H7 (cell line): ENCODE results near the gene CPA2. TPM values are rescaled to one million over a fixed set of nuclear protein-coding genes. Genes with fewer than 3 reads are reported as not detected.
"Not testable (repeated sequence)": the region's sequence is repeated elsewhere in the genome, so short reads cannot be mapped to it uniquely, and the experiment has no call there.

ENCODE experiments used
- DNase-seq: peaks from one replicate; pipeline ENCODE4 v3.0.0; 2012
- H3K27me3 ChIP-seq: 2 replicates; pipeline ENCODE4 v1.6.0; 2011; ENCODE audit warnings: mild to moderate bottlenecking, low read length; ENCODE audit not compliant: control insufficient read depth, insufficient read depth
- H3K36me3 ChIP-seq: replicated peaks from 2 replicates; pipeline ENCODE4 v1.5.1; 2011; ENCODE audit warnings: low read length; ENCODE audit not compliant: control insufficient read depth, insufficient read depth
- H3K4me3 ChIP-seq: 2 replicates; pipeline ENCODE4 v1.5.1; 2011; ENCODE audit warnings: low read depth, mild to moderate bottlenecking, control low read depth, low read length, moderate library complexity; ENCODE audit not compliant: insufficient read depth
- total RNA-seq: library from RNA; depleted of rRNA; stranded (reverse); fragments of >200 nt; shearing (Covaris generic); gene quantifications from 2 replicates; pipeline ENCODE4 v1.2.3, GENCODE V29; 2014

CPA2 gene
- total RNA-seq, 1 experiment from 2014 or later = not detected

DNA sequence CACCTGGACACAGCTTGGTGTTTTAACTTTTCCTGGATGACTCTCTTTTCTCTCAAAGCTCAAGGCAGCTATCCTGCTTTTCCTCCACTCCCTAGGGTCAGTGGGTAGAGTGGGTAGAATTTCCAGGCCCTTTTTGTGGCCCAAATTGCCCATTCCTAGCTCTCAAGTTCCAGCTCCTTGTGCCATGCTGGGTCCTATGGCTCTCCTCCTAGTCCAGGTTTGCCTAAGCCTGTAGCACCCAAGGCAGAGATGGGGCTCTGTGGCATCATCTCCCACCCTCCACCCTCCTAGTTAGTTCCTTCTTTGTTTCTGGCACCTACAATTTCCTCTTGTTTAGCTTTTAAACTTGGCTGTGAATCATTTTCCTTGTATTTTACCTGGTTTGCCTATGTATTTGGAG is 36.0 kb downstream of the CPA2 start:
- DNase-seq = no peak
- H3K27me3 ChIP-seq = no peaks in the 10 kb centered on the region
- H3K36me3 ChIP-seq = no peaks in the 10 kb centered on the region
- no peak overlapping the region for H3K4me3 ChIP-seq

DNA sequence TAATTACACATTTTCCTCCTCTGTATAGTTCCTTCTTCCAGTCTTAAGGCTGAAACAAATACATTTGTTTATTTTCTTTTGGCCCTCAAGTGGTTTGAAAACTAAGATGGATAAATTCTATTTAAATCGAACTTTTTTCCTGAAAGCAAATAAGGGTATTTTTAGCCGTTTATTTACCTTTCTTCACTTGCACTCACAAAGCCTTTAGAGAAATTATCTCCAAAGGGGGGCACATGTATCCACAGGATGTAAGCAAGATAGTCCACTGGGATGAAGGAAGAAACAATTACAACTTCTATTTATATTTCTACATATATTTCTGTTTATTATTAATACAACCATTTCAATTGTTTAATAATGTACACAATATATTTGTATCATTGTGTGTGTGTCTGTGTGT is 36.5 kb downstream of the CPA2 start:
- H3K36me3 ChIP-seq = no peaks in the 10 kb centered on the region
- H3K27me3 ChIP-seq = no peaks in the 10 kb centered on the region
- no peak for DNase-seq
- H3K4me3 ChIP-seq = no peak overlapping the region

DNA sequence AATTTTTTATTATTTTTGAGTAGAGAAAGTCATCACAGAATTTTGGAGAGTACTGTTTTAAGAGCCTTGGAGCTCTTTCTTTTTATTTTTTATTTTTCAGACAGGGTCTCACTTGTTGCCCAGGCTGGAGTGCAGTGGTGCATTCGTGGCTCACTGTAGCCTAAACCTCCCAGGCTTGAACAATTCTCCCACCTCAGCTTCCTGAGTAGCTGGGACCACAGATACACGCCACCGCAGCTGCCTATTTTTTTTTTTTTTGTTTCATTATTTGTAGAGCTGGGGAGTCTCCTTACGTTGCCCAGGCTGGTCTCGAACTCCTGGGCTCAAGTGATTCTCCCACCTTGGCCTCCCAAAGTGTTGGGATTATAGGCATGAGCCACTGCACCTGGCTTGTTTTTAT is 36.9 kb downstream of the CPA2 start:
- H3K27me3 ChIP-seq = no peaks in the 10 kb centered on the region
- no peak overlapping the region for H3K4me3 ChIP-seq
- no peaks in the 10 kb centered on the region for H3K36me3 ChIP-seq

DNA sequence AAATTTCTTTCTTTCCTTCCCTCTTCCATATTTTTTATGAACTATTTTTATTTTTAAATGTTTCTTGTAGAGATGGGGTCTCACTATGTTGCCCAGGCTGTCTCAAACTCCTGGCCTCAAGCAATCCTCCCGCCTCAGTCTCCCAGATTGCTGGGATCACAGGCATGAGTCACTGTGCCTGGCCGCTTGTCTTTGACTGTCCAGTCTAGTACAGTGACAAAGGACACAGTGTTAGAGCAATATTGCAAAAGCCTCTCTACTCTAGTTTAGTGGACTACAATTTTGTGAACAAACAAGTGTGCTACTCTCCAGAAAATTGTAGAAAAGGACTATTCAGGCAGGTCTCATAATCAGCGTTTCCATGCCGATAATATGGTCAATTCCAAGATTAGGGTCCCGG is 37.3 kb downstream of the CPA2 start:
- Histone ChIP-seq H3K27me3 (no peaks in the 10 kb centered on the region), H3K4me3 (no peak overlapping the region), H3K36me3 (no peaks in the 10 kb centered on the region)
- no peak for DNase-seq

More for the DNA sequence above, 36.9 kb downstream of the CPA2 start:
- no peak for DNase-seq

DNA sequence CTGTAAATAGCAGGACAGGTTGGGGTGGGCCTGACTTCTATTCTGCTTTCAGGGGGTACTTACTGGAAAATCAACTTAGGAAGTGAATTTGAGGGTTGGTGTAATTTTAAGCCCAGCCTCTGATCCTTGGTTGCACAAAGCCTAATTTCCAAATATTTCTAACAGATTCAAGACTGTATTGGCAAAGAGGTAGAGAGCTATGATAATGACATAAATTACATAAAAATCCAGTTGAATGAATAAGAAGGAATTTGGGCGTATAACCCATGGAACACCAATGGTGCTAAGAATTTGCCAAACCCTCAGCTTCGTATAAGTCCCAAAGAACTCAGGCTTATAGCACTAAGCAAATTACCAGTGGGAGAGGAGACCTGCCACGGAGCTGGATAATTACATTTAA is 38.2 kb downstream of the CPA2 start:
- Histone ChIP-seq H3K36me3 (no peaks in the 10 kb centered on the region), H3K4me3 (no peak overlapping the region), H3K27me3 (no peaks in the 10 kb centered on the region)
- DNase-seq = no peak

DNA sequence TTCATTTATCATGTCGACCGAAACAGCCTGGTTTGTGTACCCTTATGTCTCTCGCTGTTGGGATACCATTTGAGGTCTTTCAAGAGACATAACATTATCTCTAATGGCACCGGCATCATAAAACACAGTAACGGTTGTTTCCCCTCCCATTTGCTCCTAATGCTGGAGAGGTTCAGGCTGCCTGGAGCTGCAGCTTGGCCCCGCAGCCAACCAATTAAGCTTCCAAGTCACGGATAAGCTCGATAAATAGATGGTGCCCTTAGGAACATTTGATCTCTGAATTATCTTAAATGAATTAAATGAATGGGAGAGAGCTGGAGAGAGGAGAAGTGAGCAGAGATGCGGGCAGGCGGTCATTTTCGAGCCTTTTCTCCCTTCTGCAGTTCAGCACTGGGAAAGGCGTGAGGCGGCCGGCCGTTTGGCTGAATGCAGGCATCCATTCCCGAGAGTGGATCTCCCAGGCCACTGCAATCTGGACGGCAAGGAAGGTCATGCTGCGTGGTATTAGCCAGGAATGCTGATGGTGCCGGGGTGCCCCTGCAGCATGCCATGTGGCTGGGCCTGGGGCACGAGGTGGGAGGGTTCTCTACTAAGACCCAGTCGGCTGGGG is 38.9 kb downstream of the CPA2 start:
- H3K27me3 ChIP-seq = no peaks in the 10 kb centered on the region
- H3K4me3 ChIP-seq = no peak overlapping the region
- no peak for DNase-seq
- H3K36me3 ChIP-seq = no peaks in the 10 kb centered on the region

DNA sequence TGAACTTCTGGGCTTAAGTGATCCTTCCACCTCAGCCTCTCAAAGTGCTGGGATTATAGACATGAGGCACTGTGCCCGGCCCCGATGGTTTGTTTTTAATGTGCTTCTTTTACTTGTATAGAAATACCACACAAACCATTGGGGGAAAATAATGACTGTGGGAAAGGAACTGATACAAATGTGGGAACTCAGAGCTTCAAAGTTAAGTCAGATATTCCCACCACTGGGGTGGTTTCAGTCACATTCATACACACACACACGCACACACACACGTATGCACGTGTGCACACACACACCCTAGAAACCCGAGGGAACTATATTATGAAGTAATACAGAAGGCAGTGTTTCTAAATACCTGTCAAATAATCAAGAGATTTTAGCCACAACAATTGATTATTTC is 43.3 kb downstream of the CPA2 start:
- H3K4me3 ChIP-seq = no peak overlapping the region
- no peaks in the 10 kb centered on the region for H3K27me3 ChIP-seq
- no peak for DNase-seq
- H3K36me3 ChIP-seq = no peaks in the 10 kb centered on the region

DNA sequence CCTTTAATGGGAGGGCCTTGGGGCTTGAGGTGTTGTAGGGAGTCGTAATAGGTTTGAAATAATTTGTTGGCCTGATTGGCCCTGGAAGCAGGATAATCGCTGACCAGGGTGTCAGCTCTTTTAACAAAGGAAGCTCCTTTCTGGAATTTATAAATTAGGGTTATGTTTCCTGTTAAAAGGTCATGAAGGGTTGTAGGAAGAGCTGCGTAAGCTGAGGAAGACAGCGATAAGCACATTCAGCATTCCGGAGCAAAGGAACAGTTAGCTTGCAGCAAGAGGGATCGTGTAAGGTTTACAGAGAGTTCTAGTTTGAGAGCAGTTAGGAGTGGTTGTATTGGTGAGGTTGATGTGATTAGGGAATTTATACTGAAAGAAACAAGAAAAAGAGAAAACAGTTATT is 47.6 kb downstream of the CPA2 start:
- H3K27me3 ChIP-seq = no peaks in the 10 kb centered on the region
- DNase-seq = no peak
- H3K4me3 ChIP-seq = no peak overlapping the region
- no peaks in the 10 kb centered on the region for H3K36me3 ChIP-seq

DNA sequence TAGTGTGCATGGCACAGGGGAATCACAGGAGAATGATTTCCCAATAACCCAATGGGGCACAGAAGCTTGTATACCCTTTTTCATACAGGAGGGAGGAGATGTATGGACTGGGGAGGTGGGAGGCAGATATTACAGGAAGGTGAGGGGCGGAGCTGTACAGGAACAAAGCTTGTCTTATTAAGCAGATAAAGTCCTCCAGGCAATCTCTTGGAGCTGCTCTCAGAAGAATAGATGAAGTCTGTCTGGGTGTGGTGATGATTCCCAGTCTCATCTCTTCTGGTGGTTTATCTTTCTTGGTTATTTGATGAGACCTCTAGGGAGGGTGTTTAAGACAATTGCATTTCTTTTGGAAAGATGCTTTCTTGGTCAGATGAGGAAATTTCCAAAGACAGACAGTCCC is 52.9 kb downstream of the CPA2 start:
- Histone ChIP-seq H3K36me3 (no peaks in the 10 kb centered on the region), H3K27me3 (no peaks in the 10 kb centered on the region), H3K4me3 (no peak overlapping the region)
- DNase-seq = no peak

DNA sequence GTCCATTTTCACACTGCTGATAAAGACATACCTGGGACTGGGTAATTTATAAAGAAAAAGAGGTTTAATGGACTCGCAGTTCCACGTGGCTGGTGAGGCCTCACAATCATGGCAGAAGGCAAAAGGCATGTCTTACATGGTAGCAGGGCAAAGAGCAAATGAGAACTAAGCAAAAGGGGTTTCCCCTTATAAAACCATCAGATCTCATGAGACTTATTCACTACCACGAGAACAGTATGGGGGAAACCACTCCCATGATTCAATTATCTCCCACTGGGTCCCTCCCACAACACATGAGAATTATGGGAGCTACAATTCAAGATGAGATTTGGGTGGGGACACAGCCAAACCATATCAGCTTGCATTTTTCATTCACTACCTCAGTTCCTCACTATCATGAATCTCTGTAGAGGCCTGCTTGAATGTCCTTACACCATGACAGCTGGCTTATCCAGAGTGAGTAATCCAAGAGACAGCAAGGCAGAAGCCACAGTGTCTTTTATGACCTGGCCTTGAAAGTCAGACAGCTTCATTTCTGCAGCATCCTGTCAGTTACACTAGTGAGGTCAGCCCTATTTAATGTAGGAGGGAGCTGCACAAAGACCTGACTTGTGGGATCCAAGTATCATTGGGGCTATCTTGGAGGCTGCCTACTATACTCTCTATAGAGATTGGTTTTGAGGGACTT is 55.0 kb downstream of the CPA2 start:
- not testable (repeated sequence) for H3K36me3 ChIP-seq, H3K27me3 ChIP-seq, H3K4me3 ChIP-seq, DNase-seq

DNA sequence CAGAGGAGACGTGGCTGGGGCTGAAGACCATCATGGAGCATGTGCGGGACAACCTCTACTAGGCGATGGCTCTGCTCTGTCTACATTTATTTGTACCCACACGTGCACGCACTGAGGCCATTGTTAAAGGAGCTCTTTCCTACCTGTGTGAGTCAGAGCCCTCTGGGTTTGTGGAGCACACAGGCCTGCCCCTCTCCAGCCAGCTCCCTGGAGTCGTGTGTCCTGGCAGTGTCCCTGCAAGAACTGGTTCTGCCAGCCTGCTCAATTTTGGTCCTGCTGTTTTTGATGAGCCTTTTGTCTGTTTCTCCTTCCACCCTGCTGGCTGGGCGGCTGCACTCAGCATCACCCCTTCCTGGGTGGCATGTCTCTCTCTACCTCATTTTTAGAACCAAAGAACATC is 56.0 kb downstream of the CPA2 start:
- Histone ChIP-seq H3K27me3 (no peaks in the 10 kb centered on the region), H3K36me3 (no peaks in the 10 kb centered on the region), H3K4me3 (no peak overlapping the region)
- DNase-seq = no peak

DNA sequence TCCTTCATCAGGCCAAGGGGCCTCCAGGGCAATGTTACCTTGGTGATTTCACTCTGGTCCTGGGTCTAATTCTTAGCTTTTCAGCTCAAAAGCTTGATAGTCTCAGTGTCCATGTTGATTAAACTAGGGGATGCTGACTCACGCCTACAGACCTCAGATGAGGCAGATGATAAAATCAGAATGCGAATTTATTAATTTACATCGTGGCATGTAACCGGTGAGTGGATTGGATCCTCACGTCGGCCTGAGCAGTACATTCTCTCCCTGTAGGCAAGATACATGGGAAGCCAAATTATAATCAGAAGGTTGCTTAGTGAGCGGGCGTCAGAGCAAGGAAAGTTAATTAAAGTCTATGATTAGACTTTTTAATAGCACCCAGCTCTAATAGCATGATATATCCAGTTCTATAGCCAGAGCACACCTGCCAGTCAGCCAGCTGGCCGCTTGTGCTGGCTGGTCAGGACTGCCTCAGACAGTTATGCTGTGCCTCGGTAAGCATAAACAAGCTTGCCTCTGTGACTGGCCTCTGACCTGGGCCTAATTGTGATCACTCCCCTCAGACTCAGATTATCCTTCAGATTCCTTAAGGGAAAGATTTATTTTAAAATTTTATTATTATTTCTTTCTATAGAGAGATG is 57.8 kb downstream of the CPA2 start:
- H3K4me3 ChIP-seq = no peak overlapping the region
- H3K27me3 ChIP-seq = no peaks in the 10 kb centered on the region
- no peak for DNase-seq
- H3K36me3 ChIP-seq = no peaks in the 10 kb centered on the region

DNA sequence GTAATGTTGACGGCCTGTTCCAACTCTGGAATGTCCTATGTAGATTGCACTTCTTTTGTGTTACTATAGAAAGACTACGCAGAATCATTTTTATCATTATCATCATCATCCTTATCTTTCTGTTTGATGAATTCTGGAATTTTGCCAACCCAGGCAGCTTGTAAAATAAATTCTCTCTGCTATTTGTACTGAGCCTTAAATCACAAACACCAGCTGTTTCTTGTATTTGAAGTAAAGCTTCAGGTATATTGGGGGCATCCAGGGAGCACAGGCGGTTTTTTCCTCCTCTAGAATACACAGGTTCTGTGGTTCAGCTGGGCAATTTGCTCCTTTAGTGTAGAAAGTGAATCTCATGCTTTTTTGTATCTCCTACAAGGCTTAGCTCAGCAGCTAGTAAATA is 63.0 kb downstream of the CPA2 start:
- Histone ChIP-seq H3K4me3 (no peak overlapping the region), H3K36me3 (no peaks in the 10 kb centered on the region), H3K27me3 (no peaks in the 10 kb centered on the region)
- DNase-seq = no peak

DNA sequence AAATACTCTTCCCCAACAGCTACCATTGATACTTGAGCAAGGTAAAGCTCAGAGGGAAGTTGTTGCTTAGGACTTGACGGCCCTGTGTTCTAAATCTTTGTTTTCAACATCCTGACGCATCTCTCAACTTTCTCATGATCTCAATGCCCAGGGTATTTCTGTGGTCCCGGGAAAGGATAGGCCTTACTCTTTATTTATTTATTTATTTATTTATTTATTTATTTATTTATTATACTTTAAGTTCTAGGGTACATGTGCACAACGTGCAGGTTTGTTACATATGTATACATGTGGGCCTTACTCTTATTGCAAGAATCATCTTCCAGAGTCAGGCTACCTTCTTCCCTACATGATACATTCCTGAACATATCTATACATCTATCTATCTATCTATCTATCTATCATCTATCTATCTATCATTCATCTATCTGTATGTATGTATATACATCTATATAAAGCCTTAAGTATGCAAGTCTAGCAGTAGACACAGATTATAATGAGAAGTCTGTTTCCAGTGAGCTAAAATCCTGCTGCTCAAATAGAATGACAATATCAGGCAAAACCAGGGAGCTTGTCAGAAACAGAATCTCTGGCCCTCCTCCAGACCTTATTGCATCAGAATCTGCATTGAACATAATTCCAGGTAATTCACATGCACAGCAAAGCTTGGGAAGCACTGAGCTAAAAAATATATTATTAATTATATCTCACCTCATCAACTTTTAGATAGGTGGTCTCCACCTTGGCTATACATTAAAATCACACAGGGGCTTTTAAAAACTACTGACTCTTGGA is 65.8 kb downstream of the CPA2 start:
- DNase-seq = no peak
- no peak overlapping the region for H3K4me3 ChIP-seq
- H3K27me3 ChIP-seq = no peaks in the 10 kb centered on the region
- H3K36me3 ChIP-seq = no peaks in the 10 kb centered on the region

DNA sequence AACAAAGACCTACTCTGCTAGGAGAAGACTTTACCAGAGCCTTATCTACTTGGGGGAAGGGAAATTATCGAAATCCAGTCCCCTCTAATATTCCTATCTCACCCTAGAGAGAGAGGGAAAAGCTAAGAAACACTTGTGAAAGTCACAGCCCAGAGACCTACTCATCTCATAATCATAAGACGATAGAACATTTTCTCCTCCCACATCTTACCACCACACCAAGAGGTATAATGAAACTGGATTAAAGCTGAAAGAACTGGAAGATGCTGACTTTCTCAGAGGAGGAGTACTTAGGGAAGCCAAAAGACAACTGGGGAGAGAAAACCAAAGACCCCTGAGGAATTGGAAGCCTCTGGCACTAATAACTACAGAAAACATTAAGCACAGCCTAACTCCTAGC is 67.2 kb downstream of the CPA2 start:
- Histone ChIP-seq H3K36me3 (no peaks in the 10 kb centered on the region), H3K4me3 (no peak overlapping the region), H3K27me3 (no peaks in the 10 kb centered on the region)
- DNase-seq = no peak
